ENCODE results near the gene BCAM.
"Not testable (repeated sequence)": the region's sequence is repeated elsewhere in the genome, so short reads cannot be mapped to it uniquely, and the experiment has no call there.

Gene BCAM

GRCh38 chr19:44857837-44858236, 48.9 kb downstream of the BCAM start:
- H3K4me2 ChIP-seq (ENCODE audit: insufficient read depth, low read length) = no peak overlapping the region
- H3K36me3 ChIP-seq (ENCODE audit: insufficient read depth, low read length) = no peaks in the 10 kb centered on the region
- no peak overlapping the region for H3K27ac ChIP-seq (ENCODE audit: low read length)
- no peak overlapping the region for H2AFZ ChIP-seq (ENCODE audit: low read depth, low read length)
- no peak for TF ChIP-seq EZH2 (IDR thresholded peaks at IDR 0.05; ENCODE audit: borderline replicate concordance, low read depth, low read length, severe bottlenecking)
- TF ChIP-seq, protein P1, sequence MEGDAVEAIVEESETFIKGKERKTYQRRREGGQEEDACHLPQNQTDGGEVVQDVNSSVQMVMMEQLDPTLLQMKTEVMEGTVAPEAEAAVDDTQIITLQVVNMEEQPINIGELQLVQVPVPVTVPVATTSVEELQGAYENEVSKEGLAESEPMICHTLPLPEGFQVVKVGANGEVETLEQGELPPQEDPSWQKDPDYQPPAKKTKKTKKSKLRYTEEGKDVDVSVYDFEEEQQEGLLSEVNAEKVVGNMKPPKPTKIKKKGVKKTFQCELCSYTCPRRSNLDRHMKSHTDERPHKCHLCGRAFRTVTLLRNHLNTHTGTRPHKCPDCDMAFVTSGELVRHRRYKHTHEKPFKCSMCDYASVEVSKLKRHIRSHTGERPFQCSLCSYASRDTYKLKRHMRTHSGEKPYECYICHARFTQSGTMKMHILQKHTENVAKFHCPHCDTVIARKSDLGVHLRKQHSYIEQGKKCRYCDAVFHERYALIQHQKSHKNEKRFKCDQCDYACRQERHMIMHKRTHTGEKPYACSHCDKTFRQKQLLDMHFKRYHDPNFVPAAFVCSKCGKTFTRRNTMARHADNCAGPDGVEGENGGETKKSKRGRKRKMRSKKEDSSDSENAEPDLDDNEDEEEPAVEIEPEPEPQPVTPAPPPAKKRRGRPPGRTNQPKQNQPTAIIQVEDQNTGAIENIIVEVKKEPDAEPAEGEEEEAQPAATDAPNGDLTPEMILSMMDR (IDR thresholded peaks at IDR 0.05; ENCODE audit: borderline replicate concordance, extremely low read depth, low read length, poor library complexity, severe bottlenecking) = no peak
- no peak overlapping the region for H3K9ac ChIP-seq (ENCODE audit: low read depth, low read length)
- DNase-seq (no peak), ATAC-seq (ENCODE audit: insufficient read depth, low read depth) (no peak)
- no peaks in the 10 kb centered on the region for H4K20me1 ChIP-seq (ENCODE audit: insufficient read depth, low read length)
- H3K9me3 ChIP-seq (ENCODE audit: insufficient read depth, low read length, severe bottlenecking) = no peaks in the 10 kb centered on the region
- H3K27me3 ChIP-seq (ENCODE audit: insufficient read depth, low read length, poor library complexity) = no peaks in the 10 kb centered on the region
- H3K4me3 ChIP-seq (ENCODE audit: low read depth in 1 of 2, low read length in 2 of 2) = no peak overlapping the region
- H3K4me1 ChIP-seq (ENCODE audit: insufficient read depth, low read length) = no peaks in the 10 kb centered on the region
- H3K79me2 ChIP-seq (ENCODE audit: insufficient read depth, low read length) = no peaks in the 10 kb centered on the region

- H3K4me2 ChIP-seq (ENCODE audit: insufficient read depth, low read length); DNase-seq; H3K4me3 ChIP-seq (ENCODE audit: low read depth in 1 of 2, low read length in 2 of 2); H3K27ac ChIP-seq (ENCODE audit: low read length); H3K27me3 ChIP-seq (ENCODE audit: insufficient read depth, low read length, poor library complexity); H3K79me2 ChIP-seq (ENCODE audit: insufficient read depth, low read length); H3K36me3 ChIP-seq (ENCODE audit: insufficient read depth, low read length); H3K9me3 ChIP-seq (ENCODE audit: insufficient read depth, low read length, severe bottlenecking); H2AFZ ChIP-seq (ENCODE audit: low read depth, low read length); H4K20me1 ChIP-seq (ENCODE audit: insufficient read depth, low read length); H3K9ac ChIP-seq (ENCODE audit: low read depth, low read length); H3K4me1 ChIP-seq (ENCODE audit: insufficient read depth, low read length); ATAC-seq (ENCODE audit: insufficient read depth, low read depth): not testable (repeated sequence)
Observed at GRCh38 chr19:44861576-44861975, 52.7 kb downstream of the BCAM start.

DNA sequence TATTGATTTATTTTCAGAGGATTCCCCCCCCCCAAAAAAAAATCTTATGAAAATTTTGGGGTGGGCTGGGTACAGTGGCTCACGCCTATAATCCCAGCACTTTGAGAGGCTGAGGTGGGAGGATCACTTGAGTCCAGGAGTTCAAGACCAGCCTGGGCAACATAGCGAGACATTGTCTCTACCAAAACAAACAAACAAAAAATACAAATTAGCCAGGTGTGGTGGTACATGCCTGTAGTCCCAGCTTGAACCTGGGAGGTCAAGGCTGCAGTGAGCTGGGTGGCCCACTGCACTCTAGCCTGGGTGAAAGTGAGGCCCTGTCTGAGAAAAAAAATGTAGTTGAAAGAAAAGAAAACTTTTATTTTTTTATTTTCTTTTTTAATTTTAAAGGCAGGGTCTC, 55.1 kb downstream of the BCAM start:
- no peak for ATAC-seq (ENCODE audit: insufficient read depth, low read depth)
- no peak for TF ChIP-seq EZH2 (IDR thresholded peaks at IDR 0.05; ENCODE audit: borderline replicate concordance, low read depth, low read length, severe bottlenecking)
- TF ChIP-seq, protein P1 (IDR thresholded peaks at IDR 0.05; ENCODE audit: borderline replicate concordance, extremely low read depth, low read length, poor library complexity, severe bottlenecking) = no peak
- no peak overlapping the region for H2AFZ ChIP-seq (ENCODE audit: low read depth, low read length)
- no peak overlapping the region for H3K4me2 ChIP-seq (ENCODE audit: insufficient read depth, low read length)
- no peak overlapping the region for H3K4me3 ChIP-seq (ENCODE audit: low read depth in 1 of 2, low read length in 2 of 2)
- H3K9ac ChIP-seq (ENCODE audit: low read depth, low read length) = no peak overlapping the region
- H3K36me3 ChIP-seq (ENCODE audit: insufficient read depth, low read length) = no peaks in the 10 kb centered on the region
- H3K9me3 ChIP-seq (ENCODE audit: insufficient read depth, low read length, severe bottlenecking) = no peaks in the 10 kb centered on the region
- H4K20me1 ChIP-seq (ENCODE audit: insufficient read depth, low read length) = no peaks in the 10 kb centered on the region
- no peak for DNase-seq
- no peaks in the 10 kb centered on the region for H3K27me3 ChIP-seq (ENCODE audit: insufficient read depth, low read length, poor library complexity)
- no peaks in the 10 kb centered on the region for H3K79me2 ChIP-seq (ENCODE audit: insufficient read depth, low read length)
- H3K27ac ChIP-seq (ENCODE audit: low read length) = no peak overlapping the region
- H3K4me1 ChIP-seq (ENCODE audit: insufficient read depth, low read length) = no peaks in the 10 kb centered on the region

- Histone ChIP-seq H4K20me1 (ENCODE audit: insufficient read depth, low read length) (no peaks in the 10 kb centered on the region), H3K4me2 (ENCODE audit: insufficient read depth, low read length) (no peak overlapping the region), H3K27ac (ENCODE audit: low read length) (no peak overlapping the region), H3K79me2 (ENCODE audit: insufficient read depth, low read length) (no peaks in the 10 kb centered on the region), H3K9me3 (ENCODE audit: insufficient read depth, low read length, severe bottlenecking) (no peaks in the 10 kb centered on the region), H3K27me3 (ENCODE audit: insufficient read depth, low read length, poor library complexity) (no peaks in the 10 kb centered on the region), H3K9ac (ENCODE audit: low read depth, low read length) (no peak overlapping the region), H2AFZ (ENCODE audit: low read depth, low read length) (no peak overlapping the region), H3K4me1 (ENCODE audit: insufficient read depth, low read length) (no peaks in the 10 kb centered on the region), H3K36me3 (ENCODE audit: insufficient read depth, low read length) (no peaks in the 10 kb centered on the region), H3K4me3 (ENCODE audit: low read depth in 1 of 2, low read length in 2 of 2) (no peak overlapping the region)
- TF ChIP-seq, protein P1 (IDR thresholded peaks at IDR 0.05; ENCODE audit: borderline replicate concordance, extremely low read depth, low read length, poor library complexity, severe bottlenecking) = no peak
- no peak for TF ChIP-seq EZH2 (IDR thresholded peaks at IDR 0.05; ENCODE audit: borderline replicate concordance, low read depth, low read length, severe bottlenecking)
- ATAC-seq (ENCODE audit: insufficient read depth, low read depth) = no peak
- no peak for DNase-seq
Observed at GRCh38 chr19:44865196-44865767, 56.4 kb downstream of the BCAM start.
